Measurements from ENCODE around the gene SLC4A8. TPM values are rescaled to one million over a fixed set of nuclear protein-coding genes. Genes with fewer than 3 reads are reported as not detected.

SLC4A8 gene
- total and polyA plus RNA-seq, 7 donors: under 0.01 to 3.0 (median 0.71) TPM

- WGBS, 2 donors: 85 to 91% methylated on average over 2 of the region's 2 CpGs
- Histone ChIP-seq H3K27me3 (no peaks in the 10 kb centered on the region), H3K9me3 (no peaks in the 10 kb centered on the region), H3K4me3 (no peak overlapping the region), H3K36me3 (no peaks in the 10 kb centered on the region), H3K27ac (no peak overlapping the region), H3K4me1 (no peaks in the 10 kb centered on the region)
- intact Hi-C loops (cut with DNase I): no loop called here
- DNase-seq: no peak
- TF ChIP-seq POLR2AphosphoS5 (IDR thresholded peaks at IDR 0.05): no peak
- TF ChIP-seq EP300 (IDR thresholded peaks at IDR 0.05): no peak
- TF ChIP-seq CTCF (IDR thresholded peaks at IDR 0.05): no peak
- TF ChIP-seq POLR2A (IDR thresholded peaks at IDR 0.05): no peak
Observed at GRCh38 chr12:51432921-51433320, 8.3 kb downstream of the SLC4A8 start.

GRCh38 chr12:51434305-51434704 is 9.7 kb downstream of the SLC4A8 start:
- no peak for DNase-seq
- Histone ChIP-seq H3K27me3 (no peaks in the 10 kb centered on the region), H3K4me3 (no peak overlapping the region), H3K4me1 (no peaks in the 10 kb centered on the region), H3K27ac (no peak overlapping the region), H3K9me3 (no peaks in the 10 kb centered on the region), H3K36me3 (no peaks in the 10 kb centered on the region)
- TF ChIP-seq CTCF (IDR thresholded peaks at IDR 0.05) (no peak), EP300 (IDR thresholded peaks at IDR 0.05) (no peak), POLR2A (IDR thresholded peaks at IDR 0.05) (no peak), POLR2AphosphoS5 (IDR thresholded peaks at IDR 0.05) (no peak)
- intact Hi-C loops (cut with DNase I): no loop called here
- 55 to 84% methylated on average over 1 of the region's 1 CpG for WGBS, 2 donors

- no peaks in the 10 kb centered on the region for H3K9me3 ChIP-seq
- H3K36me3 ChIP-seq: no peaks in the 10 kb centered on the region
- WGBS, 2 donors: 70 to 91% methylated on average over 1 of the region's 1 CpG
- H3K4me1 ChIP-seq: no peaks in the 10 kb centered on the region
- TF ChIP-seq POLR2AphosphoS5 (IDR thresholded peaks at IDR 0.05) (no peak), POLR2A (IDR thresholded peaks at IDR 0.05) (no peak), CTCF (IDR thresholded peaks at IDR 0.05) (no peak), EP300 (IDR thresholded peaks at IDR 0.05) (no peak)
- no peak overlapping the region for H3K27ac ChIP-seq
- H3K27me3 ChIP-seq: no peaks in the 10 kb centered on the region
- intact Hi-C loops (cut with DNase I): no loop called here
- DNase-seq: no peak
- no peak overlapping the region for H3K4me3 ChIP-seq
Observed at GRCh38 chr12:51437431-51437830, 12.8 kb downstream of the SLC4A8 start.

- DNase-seq: no peak
- Histone ChIP-seq H3K36me3 (no peaks in the 10 kb centered on the region), H3K27ac (no peak overlapping the region), H3K4me3 (no peak overlapping the region), H3K27me3 (no peaks in the 10 kb centered on the region), H3K9me3 (no peaks in the 10 kb centered on the region), H3K4me1 (no peaks in the 10 kb centered on the region)
- intact Hi-C loops (cut with DNase I): no loop called here
- WGBS, 2 donors: 17 to 60% methylated on average over 2 of the region's 2 CpGs
- no peak for TF ChIP-seq CTCF (IDR thresholded peaks at IDR 0.05)
- no peak for TF ChIP-seq EP300 (IDR thresholded peaks at IDR 0.05)
- no peak for TF ChIP-seq POLR2AphosphoS5 (IDR thresholded peaks at IDR 0.05)
- no peak for TF ChIP-seq POLR2A (IDR thresholded peaks at IDR 0.05)
Observed at GRCh38 chr12:51439330-51439729, 14.7 kb downstream of the SLC4A8 start.

GRCh38 chr12:51441583-51441982 is 17.0 kb downstream of the SLC4A8 start:
- Histone ChIP-seq H3K27ac (no peak overlapping the region), H3K4me3 (no peak overlapping the region), H3K36me3 (no peaks in the 10 kb centered on the region), H3K9me3 (no peaks in the 10 kb centered on the region), H3K27me3 (no peaks in the 10 kb centered on the region), H3K4me1 (no peaks in the 10 kb centered on the region)
- DNase-seq: no peak
- WGBS, 2 donors: 72 to 82% methylated on average over 3 of the region's 3 CpGs
- TF ChIP-seq POLR2AphosphoS5 (IDR thresholded peaks at IDR 0.05): no peak
- TF ChIP-seq POLR2A (IDR thresholded peaks at IDR 0.05): no peak
- TF ChIP-seq CTCF (IDR thresholded peaks at IDR 0.05): no peak
- no peak for TF ChIP-seq EP300 (IDR thresholded peaks at IDR 0.05)
- intact Hi-C loops (cut with DNase I): no loop called here
